SK-N-SH (cell line): ENCODE data around the gene GFY. TPM values are rescaled to one million over a fixed set of nuclear protein-coding genes. Genes with fewer than 3 reads are reported as not detected.

Experiments used
- CTCF ChIA-PET: fragments of 300-600, 350-600 bp; formaldehyde crosslinking; extraction: SDS; loops from one replicate; lab custom pipeline; 2021; lab: Yijun Ruan, JAX
- POLR2A ChIA-PET: fragments of 350-600 bp; sonication (Branson Sonifier 250); formaldehyde crosslinking; extraction: SDS; loops from one replicate; lab custom pipeline; 2020; ENCODE audit warnings: antibody characterized with exemption, inconsistent platforms; lab: Yijun Ruan, JAX
- DNase-seq: peaks from one replicate; pipeline ENCODE4 v3.0.0; 2012
- H2AFZ ChIP-seq: fragments of 200-600 bp; sonication (generic); 2 replicates; pipeline ENCODE4 v1.8.1; 2016; ENCODE audit warnings: antibody characterized with exemption, mild to moderate bottlenecking, low read depth
- H3F3A ChIP-seq: fragments of 200-600 bp; sonication (generic); replicated peaks from 2 replicates; pipeline ENCODE3; 2016; ENCODE audit warnings: antibody characterized with exemption, mild to moderate bottlenecking; ENCODE audit not compliant: insufficient read depth
- H3K27ac ChIP-seq, 2 experiments: fragments of 200-500 bp in 1 of 2; fragments of 200-600 bp in 1 of 2; sonication (Bioruptor generic) in 1 of 2; sonication (generic), shearing (Covaris generic) in 1 of 2; 2 replicates each; pipeline versions ENCODE4 v1.5.1 to v1.6.1; 2014 to 2016; ENCODE audit warnings: low read depth in 2 of 2, inconsistent platforms in 1 of 2, low read length in 1 of 2, mild to moderate bottlenecking in 1 of 2, mixed read lengths in 1 of 2
- H3K27me3 ChIP-seq: fragments of 200-600 bp; sonication (generic), shearing (Covaris generic); 2 replicates; pipeline ENCODE4 v1.6.1; 2016; ENCODE audit warnings: mixed run types; ENCODE audit not compliant: insufficient read depth
- H3K36me3 ChIP-seq, 2 experiments: fragments of 200-500 bp in 1 of 2; fragments of 200-600 bp in 1 of 2; sonication (Bioruptor generic) in 1 of 2; sonication (generic) in 1 of 2; replicated peaks in 1 of 2; 2 replicates each; pipeline versions ENCODE3 to v1.5.1; 2014 to 2016; ENCODE audit warnings: low read length in 1 of 2, mild to moderate bottlenecking in 1 of 2; ENCODE audit not compliant: insufficient read depth in 2 of 2, control insufficient read depth in 1 of 2
- H3K4me1 ChIP-seq, 2 experiments: fragments of 200-500 bp in 1 of 2; fragments of 200-600 bp in 1 of 2; sonication (Bioruptor generic) in 1 of 2; sonication (generic), shearing (Covaris generic) in 1 of 2; 2 replicates each; pipeline versions ENCODE4 v1.5.1 to v1.6.1; 2014 to 2016; ENCODE audit warnings: low read depth in 1 of 2, low read length in 1 of 2, mixed run types in 1 of 2; ENCODE audit not compliant: insufficient read depth in 2 of 2, control insufficient read depth in 1 of 2
- H3K4me2 ChIP-seq: fragments of 200-600 bp; sonication (generic), shearing (Covaris generic); 2 replicates; pipeline ENCODE4 v1.6.1; 2017; ENCODE audit warnings: mixed run types
- H3K4me3 ChIP-seq, 2 experiments: fragments of 200-500 bp in 1 of 2; fragments of 200-600 bp in 1 of 2; sonication (Bioruptor generic) in 1 of 2; sonication (generic), shearing (Covaris generic) in 1 of 2; 2 replicates each; pipeline versions ENCODE4 v1.5.1 to v1.8.1; 2014 to 2016; ENCODE audit warnings: low read depth in 2 of 2, inconsistent platforms in 1 of 2, low read length in 1 of 2, mild to moderate bottlenecking in 1 of 2, mixed read lengths in 1 of 2, moderate library complexity in 1 of 2
- H3K79me2 ChIP-seq: fragments of 200-600 bp; sonication (generic); 2 replicates; pipeline ENCODE4 v1.8.1; 2017; ENCODE audit warnings: mild to moderate bottlenecking; ENCODE audit not compliant: insufficient read depth
- H3K9ac ChIP-seq: fragments of 200-600 bp; sonication (generic); 2 replicates; pipeline ENCODE4 v1.6.1; 2017; ENCODE audit warnings: mixed run types
- H3K9me2 ChIP-seq: fragments of 200-600 bp; sonication (generic); 2 replicates; pipeline ENCODE4 v1.6.1; 2017; ENCODE audit warnings: mixed run types
- H3K9me3 ChIP-seq: fragments of 200-600 bp; sonication (generic); 2 replicates; pipeline ENCODE4 v1.6.1; 2017; ENCODE audit warnings: mixed run types, mild to moderate bottlenecking, moderate library complexity
- H4K20me1 ChIP-seq: fragments of 200-600 bp; sonication (generic); 2 replicates; pipeline ENCODE4 v1.6.1; 2017; ENCODE audit warnings: mild to moderate bottlenecking, mixed run types; ENCODE audit not compliant: insufficient read depth
- CHD2 ChIP-seq: fragments of 150-350 bp; IDR thresholded peaks from 2 replicates; pipeline ENCODE4 v1.6.1; 2018; ENCODE audit warnings: low read length; ENCODE audit not compliant: partially characterized antibody
- ELF1 ChIP-seq: IDR thresholded peaks from 2 replicates; pipeline ENCODE4 v1.4.0; 2012
- EZH2phosphoT487 ChIP-seq: fragments of 200-600 bp; sonication (generic); IDR thresholded peaks from 2 replicates; pipeline ENCODE4 v1.6.1; 2017; ENCODE audit warnings: low read depth, mixed run types, mild to moderate bottlenecking, antibody characterized with exemption, moderate library complexity, borderline replicate concordance
- PBX3 ChIP-seq: IDR thresholded peaks from 2 replicates; pipeline ENCODE4; 2012
- RAD21 ChIP-seq: IDR thresholded peaks from 2 replicates; pipeline ENCODE4 v1.6.1; 2012; ENCODE audit warnings: mild to moderate bottlenecking, low read length
- RCOR1 ChIP-seq: fragments of 150-350 bp; IDR thresholded peaks from 2 replicates; pipeline ENCODE4 v1.6.1; 2017; ENCODE audit warnings: antibody characterized with exemption, low read length
- REST ChIP-seq: IDR thresholded peaks from 2 replicates; pipeline ENCODE4 v1.6.1; 2012; ENCODE audit warnings: mild to moderate bottlenecking, low read depth, low read length, moderate library complexity
- RXRA ChIP-seq: IDR thresholded peaks from 2 replicates; pipeline ENCODE4 v1.4.0; 2012; ENCODE audit warnings: low read depth, mild to moderate bottlenecking, borderline replicate concordance
- SMC3 ChIP-seq: IDR thresholded peaks from 2 replicates; pipeline ENCODE4 v1.6.1; 2012; ENCODE audit warnings: low read depth, low read length, improper control_type of control experiment
- USF1 ChIP-seq: IDR thresholded peaks from 2 replicates; pipeline ENCODE4 v1.4.0; 2012; ENCODE audit warnings: low read depth, borderline replicate concordance
- WGBS: methylation state at CpG from one replicate; pipeline ENCODE4 v1.1.6; 2017; ENCODE audit warnings: low lambda C conversion rate; 5-methylcytosine and 5-hydroxymethylcytosine counted together
- polyA plus RNA-seq, 3 experiments: library from polyadenylated mRNA; depleted of rRNA; stranded (reverse); fragments of >200 nt; gene quantifications; 2 replicates each; pipeline ENCODE4 v1.2.3, GENCODE V29; 2012
- TF ChIP-seq, protein P1 (sequence below): IDR thresholded peaks from 2 replicates; pipeline ENCODE4 v1.4.0; 2012; ENCODE audit warnings: low read depth
- TF ChIP-seq, protein P2 (sequence below): fragments of 200-600 bp; sonication (generic); IDR thresholded peaks from 2 replicates; pipeline ENCODE4 v1.6.1; 2017; ENCODE audit warnings: antibody characterized with exemption, mild to moderate bottlenecking, moderate library complexity

Gene GFY
- polyA plus RNA-seq, 1 of the 3 experiments (the other 2 are of a cell fraction) = not detected

DNA sequence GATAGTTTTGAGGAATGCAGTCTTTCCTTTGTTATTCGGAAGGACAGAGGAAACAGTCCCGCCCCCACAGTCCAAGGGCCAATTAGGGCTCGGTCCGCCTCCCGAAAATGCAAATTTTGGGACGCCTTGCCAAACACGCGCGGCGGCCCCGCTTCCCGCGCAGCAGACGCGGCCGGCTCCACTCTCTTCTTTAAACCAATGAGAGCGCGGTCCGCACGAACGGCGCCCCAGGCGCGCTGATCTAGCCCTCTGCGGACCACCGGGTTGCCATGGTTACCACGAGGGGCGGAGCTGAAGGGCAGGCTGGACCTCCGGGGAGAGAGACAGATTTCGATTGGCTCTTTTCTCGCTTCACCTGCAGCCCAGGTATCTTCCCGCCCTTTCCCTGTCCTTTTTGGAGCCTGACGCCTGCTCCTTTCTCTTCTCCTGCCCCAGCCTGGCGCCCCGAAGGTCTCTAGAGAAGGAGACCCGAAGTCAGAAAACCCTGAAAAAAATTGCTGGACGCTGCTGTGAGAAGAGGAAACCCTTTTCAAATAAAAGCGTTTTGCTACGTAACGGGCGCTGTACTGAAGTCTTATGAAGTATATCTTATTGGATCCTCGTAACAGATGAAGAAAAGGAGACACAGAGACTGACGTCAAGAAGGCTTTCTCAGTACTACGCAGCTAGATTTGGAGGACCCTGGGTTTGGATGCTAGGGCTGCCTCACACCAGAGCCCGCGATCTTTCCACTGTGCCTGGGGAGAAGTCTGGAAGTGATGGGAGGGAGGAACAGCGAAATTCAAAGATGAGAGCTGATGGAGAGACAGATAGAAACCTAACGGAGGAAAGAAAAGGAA, 3.9 kb upstream of the GFY start:
- no peaks in the 10 kb centered on the region for H3K9me3 ChIP-seq
- DNase-seq = peak; percentile 95
- peak overlapping the region in 1 of 2 experiments; percentile 14; a peak in 2 of 4 replicates for H3K4me3 ChIP-seq
- no peak overlapping the region for H3K27ac ChIP-seq
- no peaks in the 10 kb centered on the region for H4K20me1 ChIP-seq
- peaks cover 99% of the 10 kb centered on the region for H3K27me3 ChIP-seq
- TF ChIP-seq RXRA (no peak), EZH2phosphoT487 (0 out of 2 replicates have a peak, but pooled peaks have one; percentile 28)
- POLR2A ChIA-PET = interaction anchor here (1.0 kb wide), 1 partner anchor 31 kb away, joined by 3 read pairs; the partner anchor contains the start of gene PIH1D1
- peaks cover 0 to 4% of the 10 kb centered on the region in 2 experiments; a peak in 2 of 4 replicates for H3K4me1 ChIP-seq
- H2AFZ ChIP-seq = no peak overlapping the region
- no peak overlapping the region; the same call in 1 of the 2 replicates for H3K4me2 ChIP-seq
- H3K36me3 ChIP-seq = no peaks in the 10 kb centered on the region
- CTCF ChIA-PET = interaction anchor here (0.7 to 17.5 kb wide), 8 partner anchors 9 to 196 kb away, joined by 3 to 108 read pairs (median 5); partner anchors contain the start of gene FLT3LG
- WGBS = 13% methylated on average over 41 of the region's 48 CpGs
- no peak overlapping the region for H3K9ac ChIP-seq
- H3F3A ChIP-seq = peaks cover 11% of the 10 kb centered on the region
- no peaks in the 10 kb centered on the region for H3K9me2 ChIP-seq
- no peaks in the 10 kb centered on the region for H3K79me2 ChIP-seq

DNA sequence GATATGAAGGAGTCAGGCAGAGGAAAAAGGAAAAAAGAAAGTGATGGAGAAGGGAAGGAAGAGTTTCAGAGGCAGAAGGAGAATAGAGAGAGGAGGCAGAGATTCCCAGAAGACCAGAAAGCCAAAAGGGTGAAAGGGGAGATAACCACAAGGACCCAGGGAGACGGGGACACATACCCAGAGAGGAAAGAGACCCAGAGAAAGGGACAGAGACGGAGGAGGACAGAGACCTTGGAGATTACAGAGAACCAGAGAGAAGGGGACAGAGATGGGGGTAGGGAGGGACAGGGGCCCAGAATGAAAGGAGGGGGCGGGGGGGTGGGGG, 3.3 kb upstream of the GFY start:
- TF ChIP-seq, protein P1, sequence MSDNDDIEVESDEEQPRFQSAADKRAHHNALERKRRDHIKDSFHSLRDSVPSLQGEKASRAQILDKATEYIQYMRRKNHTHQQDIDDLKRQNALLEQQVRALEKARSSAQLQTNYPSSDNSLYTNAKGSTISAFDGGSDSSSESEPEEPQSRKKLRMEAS = no peak
- TF ChIP-seq RCOR1 = no peak
- no peak for TF ChIP-seq PBX3
- no peak for TF ChIP-seq CHD2
- no peak for TF ChIP-seq REST
- TF ChIP-seq RAD21 = no peak
- TF ChIP-seq USF1 = no peak
- no peak for TF ChIP-seq ELF1
- no peak for TF ChIP-seq SMC3
- TF ChIP-seq, protein P2, sequence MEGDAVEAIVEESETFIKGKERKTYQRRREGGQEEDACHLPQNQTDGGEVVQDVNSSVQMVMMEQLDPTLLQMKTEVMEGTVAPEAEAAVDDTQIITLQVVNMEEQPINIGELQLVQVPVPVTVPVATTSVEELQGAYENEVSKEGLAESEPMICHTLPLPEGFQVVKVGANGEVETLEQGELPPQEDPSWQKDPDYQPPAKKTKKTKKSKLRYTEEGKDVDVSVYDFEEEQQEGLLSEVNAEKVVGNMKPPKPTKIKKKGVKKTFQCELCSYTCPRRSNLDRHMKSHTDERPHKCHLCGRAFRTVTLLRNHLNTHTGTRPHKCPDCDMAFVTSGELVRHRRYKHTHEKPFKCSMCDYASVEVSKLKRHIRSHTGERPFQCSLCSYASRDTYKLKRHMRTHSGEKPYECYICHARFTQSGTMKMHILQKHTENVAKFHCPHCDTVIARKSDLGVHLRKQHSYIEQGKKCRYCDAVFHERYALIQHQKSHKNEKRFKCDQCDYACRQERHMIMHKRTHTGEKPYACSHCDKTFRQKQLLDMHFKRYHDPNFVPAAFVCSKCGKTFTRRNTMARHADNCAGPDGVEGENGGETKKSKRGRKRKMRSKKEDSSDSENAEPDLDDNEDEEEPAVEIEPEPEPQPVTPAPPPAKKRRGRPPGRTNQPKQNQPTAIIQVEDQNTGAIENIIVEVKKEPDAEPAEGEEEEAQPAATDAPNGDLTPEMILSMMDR = no peak
- CTCF ChIA-PET = interaction anchor here (0.6 to 17.5 kb wide), 8 partner anchors 9 to 57 kb away, joined by 3 to 108 read pairs (median 4); no protein-coding TSS in a partner anchor
- Histone ChIP-seq H3K4me3 (no peak overlapping the region), H3K9ac (no peak overlapping the region), H3K27ac (no peak overlapping the region), H3K9me3 (no peaks in the 10 kb centered on the region), H3K27me3 (peaks cover 99% of the 10 kb centered on the region), H3K9me2 (no peaks in the 10 kb centered on the region), H3K4me2 (no peak overlapping the region; the same call in 1 of the 2 replicates), H2AFZ (no peak overlapping the region), H3K79me2 (no peaks in the 10 kb centered on the region), H3F3A (peaks cover 11% of the 10 kb centered on the region), H4K20me1 (no peaks in the 10 kb centered on the region), H3K4me1 (peaks cover 0 to 4% of the 10 kb centered on the region in 2 experiments; a peak in 2 of 4 replicates), H3K36me3 (no peaks in the 10 kb centered on the region)
- POLR2A ChIA-PET = no interaction called here
- WGBS = 10% methylated on average over 3 of the region's 3 CpGs
- no peak for DNase-seq
